NCI-H774 (cell line): ENCODE data around the gene KLK12.

Experiments
- DNase-seq: peaks from one replicate; lab custom pipeline; 2025; lab: John Stamatoyannopoulos, UW

Gene KLK12

DNA sequence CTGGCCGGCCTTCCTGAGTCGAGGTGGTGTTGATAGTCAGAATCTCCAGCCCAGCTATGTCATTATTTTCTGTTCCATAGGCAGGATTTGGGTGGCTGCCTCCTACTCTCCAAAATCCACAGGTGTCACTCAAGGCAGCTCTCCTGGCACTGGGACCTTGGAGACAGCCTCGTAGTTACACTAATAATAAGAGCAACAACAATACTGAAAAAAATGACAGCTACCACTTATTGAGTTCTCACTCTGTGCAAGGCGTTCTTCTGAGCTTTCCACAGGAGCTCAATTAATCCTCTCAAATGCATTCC lies 12.2 kb upstream of the KLK12 start:
- no peak for DNase-seq

DNA sequence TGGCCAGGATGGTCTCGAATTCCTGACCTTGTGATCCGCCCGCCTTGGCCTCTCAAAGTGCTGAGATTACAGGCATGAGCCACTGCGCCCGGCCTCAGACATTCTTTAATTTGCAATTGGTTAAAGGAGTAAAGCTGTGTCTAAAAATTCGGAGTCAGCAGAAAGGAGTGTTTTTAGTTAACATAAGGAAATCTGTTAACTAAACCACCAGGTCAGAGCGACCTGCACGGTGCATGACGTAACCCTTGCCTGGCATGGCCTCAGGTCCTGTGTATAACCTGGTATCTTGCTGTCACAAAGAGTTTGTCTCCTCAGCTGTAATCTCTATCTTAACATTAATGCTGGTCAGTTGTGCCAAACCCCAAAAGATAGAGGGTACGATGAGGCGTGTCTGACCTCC lies 9.5 kb upstream of the KLK12 start:
- no peak for DNase-seq

DNA sequence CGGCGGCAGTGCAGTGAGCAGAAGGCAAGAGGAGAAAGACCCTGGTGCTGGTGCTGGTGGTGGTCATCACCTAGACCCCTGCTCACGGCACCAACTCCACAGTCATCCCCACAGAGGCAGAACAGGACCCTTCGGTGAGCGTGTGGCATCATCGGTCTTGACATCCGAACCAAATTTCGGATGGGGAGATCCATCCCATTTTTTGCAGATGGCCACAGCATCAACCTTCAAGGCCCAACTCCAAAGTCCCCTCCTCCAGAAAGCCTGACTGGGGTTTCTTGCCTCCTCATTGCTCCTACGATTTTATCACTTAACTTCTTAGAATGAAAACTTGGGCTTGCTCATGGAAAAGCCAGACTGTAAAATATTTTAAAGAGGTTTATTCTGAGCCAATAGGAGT lies 8.7 kb upstream of the KLK12 start:
- DNase-seq = no peak

DNA sequence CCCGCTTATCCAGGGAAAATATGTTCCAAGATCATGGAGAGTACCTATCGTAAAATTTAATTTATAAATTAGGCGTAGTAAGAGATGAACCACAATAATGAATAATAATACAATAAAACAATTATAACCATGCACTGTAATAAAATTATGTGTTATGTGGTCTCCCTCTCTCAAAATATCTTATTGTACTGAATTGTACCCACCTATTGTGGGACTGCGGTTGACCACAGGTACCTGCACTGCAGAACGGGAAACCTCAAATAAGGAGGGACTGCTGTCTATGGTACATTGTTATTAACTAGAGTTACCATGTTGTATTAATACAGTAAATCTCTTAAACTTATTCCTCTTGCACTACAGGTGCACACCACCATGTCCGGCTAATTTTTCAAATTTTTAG lies 5.3 kb upstream of the KLK12 start:
- DNase-seq = no peak

DNA sequence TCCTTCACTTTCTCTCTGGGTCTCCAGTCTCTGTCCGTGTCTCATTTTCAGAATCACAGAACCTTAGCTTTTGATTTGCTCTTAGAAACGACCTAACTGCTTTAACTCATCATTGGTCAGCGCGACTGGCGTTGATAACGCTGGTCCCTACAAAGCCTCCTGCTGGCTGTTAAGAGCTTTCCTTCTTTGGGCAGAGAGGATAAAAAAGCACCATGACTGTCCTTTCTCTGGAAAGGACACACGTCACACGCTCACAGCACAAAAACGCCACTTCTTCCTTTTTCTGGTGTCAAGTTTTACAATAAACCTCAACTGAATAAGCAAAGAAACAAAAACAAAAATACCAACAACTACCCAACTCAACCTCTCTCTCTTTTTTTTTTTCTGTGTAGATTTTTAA lies 1.7 kb upstream of the KLK12 start:
- no peak for DNase-seq

DNA sequence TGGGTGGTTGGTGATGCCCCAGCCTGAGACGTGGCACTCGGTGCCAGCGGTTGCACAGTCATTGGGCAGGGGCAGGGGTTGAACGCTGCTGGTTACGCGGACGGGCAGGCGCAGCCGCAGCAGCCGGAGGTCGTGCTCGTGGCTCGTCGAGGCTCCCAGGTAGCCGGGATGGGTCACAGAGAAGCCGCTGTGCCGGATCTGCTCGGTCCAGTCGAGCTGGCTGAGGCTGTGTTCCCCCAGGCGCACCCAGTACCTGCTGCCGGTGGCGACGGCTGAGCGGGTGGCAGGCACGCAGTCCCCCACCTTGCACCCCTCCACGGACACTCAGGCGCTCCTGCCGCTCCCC lies 2.9 kb downstream of the KLK12 start:
- no peak for DNase-seq

DNA sequence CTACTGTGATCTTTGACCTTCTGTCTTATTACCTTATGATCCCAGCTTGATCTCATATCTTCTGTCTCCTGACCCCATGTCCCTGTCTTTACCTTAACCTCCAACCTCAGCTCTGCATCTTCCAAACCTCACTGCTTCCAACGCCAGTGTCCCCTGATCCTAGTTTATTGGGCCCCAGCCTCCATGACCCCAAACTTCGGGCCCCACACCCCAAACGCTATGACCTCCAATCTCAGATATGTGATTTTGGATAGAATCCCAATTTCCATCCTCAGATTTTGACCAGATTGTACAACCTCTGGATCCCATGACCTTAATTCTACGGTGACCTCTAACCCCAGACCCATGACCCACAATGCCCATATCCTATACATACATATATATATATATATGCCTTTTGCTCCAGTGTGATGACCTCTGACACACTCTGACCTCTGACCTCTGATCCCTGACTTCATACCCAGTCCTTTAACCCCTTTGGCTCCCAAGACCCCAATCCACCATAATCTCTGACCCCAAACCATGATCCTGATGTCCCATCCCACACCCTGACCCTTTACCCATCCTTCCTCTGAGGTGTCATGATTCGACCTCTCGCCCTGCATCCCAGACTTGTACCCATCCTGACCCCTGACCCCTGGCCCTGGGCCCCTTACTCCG lies 3.5 kb downstream of the KLK12 start:
- DNase-seq = no peak

DNA sequence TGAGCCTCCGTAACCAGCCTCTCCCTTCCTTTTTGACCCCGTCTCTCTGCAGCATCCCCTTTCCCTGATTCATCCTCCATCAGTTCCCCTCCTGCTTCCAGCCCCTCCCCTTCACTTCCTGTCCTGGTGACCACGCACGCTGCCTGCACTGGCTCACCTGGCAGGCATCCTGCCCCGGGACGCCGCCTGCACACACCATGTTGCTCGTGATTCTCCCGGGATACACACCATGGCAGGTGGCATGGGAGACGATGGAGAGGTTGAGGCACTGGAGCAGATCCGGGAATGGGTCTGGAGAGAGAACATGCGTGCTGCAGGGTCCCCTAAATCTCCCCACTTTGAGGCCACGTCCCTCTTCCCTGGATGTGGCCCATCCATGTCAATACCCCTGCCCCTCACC lies 4.2 kb downstream of the KLK12 start:
- no peak for DNase-seq

DNA sequence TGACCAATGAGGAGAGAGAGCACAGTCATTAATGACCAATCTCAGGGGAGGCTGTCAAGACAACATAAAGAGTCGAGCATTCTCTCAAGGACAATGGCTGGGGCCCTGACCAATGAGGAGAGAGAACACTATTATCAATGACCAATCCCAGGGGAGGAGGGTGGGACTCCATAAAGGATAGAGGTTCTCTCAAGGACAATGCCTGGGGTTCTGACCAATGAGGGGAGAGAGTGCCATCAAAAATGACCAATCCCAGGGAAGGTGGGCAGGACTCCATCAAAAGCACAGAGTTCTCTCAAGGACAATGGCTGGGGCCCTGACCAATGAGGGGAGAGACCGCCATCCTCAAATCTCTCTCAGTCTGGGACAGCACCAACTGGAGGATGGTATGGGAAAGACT lies 5.1 kb downstream of the KLK12 start:
- DNase-seq = no peak

DNA sequence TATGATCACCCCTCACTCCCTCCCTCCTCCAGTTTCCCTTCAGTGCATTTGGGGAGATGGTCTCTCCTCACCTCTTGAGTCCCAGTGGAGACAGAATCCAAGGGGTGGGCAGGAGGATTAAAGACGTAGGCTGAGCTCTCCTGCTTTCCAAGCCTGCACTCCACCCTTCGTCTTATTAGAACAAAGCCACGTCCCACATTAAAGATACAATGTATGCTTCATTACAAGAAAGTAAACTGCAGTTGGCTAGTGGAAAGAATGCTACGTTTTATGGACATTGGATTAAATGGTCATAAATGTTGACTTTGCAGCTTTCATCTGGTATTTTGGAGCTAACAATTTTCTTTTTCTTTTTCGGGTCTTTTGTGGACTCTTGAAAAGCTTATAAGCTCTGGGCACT lies 6.9 kb downstream of the KLK12 start:
- no peak for DNase-seq

DNA sequence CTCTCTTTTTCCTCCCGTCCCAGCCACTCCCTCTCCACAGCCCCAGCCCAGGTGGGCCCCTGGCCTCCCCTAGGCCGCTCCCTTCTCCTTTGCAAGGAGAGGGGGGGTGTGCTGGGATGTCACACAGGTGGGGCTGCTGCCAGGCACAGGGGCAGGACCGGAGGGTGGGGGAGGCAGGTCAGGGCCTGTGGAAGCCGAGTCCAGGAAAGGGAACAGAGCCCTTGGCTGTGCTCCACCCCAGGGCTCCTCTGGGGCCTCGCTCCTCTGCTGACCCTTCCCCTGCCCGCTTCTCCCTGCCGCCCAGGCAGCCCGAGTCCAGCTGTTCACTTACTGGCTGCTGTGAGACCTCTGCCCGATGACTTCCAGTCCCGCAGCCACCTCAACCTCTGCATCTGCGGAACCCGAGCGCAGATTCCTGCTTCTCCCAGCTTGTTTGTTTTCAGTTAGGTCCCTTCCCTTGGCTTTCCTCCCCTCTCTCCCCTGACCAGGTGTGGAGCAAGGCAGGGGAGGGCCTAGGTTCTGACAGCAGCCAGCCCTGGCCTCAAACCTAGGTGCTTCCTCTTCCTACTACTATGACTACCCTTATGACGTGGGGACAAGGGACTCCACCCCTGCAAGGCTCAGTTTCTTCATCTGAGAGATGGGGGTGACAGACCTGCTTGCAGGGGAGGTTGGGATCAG lies 7.5 kb downstream of the KLK12 start:
- DNase-seq = no peak

DNA sequence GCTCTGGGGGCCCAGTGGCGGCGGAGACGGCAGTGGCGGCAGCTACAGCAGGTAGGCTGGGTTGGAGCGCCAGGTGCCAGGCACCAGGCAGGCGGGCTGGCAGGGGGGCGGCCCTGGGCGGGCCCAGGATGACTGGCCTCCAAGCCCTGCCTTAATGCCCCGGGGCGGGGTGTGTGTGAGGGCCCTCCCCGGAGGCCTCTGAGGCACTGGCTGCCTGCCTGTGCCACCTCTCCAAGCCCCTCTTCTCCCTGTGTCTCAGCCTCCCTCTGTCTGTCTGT lies 8.3 kb downstream of the KLK12 start, which contains the start of gene KLK11:
KLK11 (minus strand) TSS at position 63 of the 278 bp plus-strand sequence. CDS start 985 bp downstream, outside the sequence.
- peak; percentile 27 for DNase-seq

DNA sequence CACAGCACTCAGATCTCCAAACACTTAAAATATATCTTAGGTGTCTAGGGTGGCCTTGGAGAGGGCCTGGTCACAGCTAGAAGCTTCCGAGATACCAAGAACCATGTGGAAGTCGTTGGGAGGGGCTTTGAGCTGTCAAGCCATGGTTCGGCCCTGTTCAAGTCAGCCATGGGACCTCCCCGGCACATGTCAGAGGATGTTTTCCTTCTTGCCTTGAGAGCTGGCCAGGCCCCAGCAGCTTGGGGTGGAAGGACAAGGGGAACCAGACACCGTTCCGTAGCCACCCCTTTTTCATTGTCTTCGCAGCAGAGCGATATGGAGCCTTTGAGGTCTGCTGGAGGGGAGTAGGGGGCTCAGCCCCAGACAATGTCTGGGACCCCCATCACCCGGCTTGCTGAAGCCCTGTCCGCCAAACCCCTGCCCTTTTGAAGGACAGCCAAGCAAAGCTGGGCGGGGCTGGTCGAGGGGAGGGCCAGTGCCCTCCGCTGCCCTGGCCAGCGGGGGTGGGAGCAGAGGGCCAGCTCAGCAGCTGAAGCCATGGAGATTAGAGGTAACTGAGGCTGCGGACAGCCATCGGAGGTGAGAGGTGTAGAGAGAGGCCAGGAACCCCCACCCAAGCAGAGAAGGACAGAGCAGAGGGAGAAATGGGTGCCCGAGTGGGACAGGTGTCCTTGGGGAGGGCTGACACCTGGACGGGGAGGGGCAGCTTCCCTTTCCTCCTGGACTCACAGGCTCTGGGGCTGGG lies 8.8 kb downstream of the KLK12 start:
- no peak for DNase-seq

DNA sequence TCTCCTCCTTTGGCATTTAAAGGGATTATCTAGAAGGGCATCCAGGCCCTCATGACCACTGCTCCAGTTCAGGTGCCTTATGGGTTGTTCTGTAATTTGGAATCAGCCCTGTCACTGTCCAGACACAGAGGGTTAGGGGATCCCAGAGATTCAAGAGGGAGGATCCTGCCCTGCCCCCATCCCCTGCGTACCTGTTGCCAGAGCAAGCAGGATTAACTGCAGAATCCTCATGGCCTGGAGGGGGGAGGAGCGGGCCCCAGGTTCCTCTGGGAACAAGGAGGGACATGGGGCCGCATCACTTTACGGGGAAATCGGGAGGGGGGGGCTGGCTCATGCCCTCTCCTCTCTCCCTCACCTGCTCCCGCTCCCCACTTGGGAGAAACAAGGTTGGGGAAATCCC lies 9.4 kb downstream of the KLK12 start:
- no peak for DNase-seq

DNA sequence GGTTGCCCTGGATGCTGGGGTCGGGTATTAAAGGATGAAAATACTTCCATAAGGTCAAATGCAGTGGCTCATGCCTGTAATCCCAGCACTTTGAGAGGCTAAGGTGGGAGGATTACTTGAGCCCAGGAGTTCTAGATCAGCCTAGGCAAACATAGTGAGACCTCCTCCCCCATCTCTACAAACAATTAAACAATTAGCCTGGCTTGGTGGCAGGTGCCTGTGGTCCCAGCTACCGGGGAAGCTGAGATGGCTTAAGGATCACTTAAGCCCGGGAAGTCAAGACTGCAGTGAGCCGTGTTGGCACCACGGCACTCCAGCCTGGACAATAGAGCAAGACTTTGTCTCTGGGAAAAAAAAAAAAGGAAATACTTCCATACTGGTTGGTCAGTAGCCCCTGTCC lies 9.9 kb downstream of the KLK12 start:
- peak; percentile 3 for DNase-seq

DNA sequence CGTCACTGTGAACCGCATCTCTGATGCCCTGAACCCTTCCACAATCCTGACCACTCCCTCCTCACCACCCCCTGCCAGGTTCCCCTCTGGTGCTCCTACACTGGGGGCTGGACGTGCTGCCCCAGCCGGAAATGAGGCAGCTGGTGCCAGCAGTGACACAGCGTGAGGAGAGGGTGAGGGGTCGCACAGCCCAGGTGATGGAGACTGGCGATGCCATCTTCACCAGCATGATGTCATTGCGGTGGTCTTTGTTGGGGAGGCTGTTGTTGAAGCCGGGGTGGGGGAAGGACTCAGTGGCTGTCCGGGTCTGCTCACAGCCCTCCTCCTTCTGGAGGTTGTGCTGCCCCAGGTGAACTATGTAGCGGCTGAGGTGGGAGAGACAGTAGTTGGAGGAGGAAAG lies 10.9 kb downstream of the KLK12 start:
- DNase-seq = no peak

DNA sequence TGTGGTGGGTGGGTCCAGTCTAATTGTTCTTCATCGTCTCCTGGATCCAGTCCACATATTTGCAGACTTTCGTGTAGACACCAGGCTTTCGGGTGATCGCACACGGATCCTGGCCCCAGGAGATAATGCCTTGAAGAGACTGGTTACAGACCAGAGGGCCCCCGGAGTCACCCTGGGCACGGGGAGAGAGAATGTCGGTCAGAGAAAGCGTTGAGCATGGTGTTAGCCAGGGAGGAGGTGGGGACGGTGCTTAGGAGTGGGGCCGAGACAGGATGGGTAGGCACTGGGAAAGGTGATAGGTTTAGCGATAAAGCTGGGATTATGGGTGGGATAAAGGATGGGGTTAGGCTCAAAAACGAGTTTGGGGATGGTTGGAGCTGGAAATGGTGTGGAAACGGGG lies 12.3 kb downstream of the KLK12 start:
- no peak for DNase-seq

DNA sequence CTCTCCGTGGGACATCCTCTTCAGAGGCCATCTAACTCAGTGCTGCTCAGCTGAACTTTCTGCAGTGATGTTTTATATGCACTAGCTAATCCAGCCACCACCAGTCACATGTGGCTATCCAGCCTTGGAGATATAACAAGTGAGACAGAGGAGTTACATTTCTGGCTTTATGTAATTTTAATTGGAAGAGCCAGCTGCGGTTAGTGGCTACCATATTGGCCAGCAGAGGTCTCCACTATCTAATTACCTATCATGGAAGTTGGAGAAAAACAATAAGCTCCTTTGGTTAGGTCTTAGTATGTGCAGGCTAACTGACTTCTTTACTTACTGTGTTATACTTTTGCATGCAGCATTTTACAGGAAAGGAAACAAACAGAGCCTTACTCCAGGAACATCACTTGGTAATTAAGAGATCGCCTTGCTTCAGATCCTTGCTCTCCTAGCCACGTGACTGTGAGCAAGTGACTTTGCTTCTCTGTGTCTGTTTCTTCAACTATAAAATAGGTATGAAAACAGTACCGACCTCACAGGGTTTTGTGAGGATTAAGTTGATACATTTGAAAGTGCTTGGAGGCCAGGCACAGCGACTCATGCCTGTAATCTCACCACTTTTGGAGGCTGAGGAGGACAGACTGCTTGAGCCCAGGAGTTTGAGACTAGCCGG lies 13.7 kb downstream of the KLK12 start:
- peak; percentile 38 for DNase-seq

DNA sequence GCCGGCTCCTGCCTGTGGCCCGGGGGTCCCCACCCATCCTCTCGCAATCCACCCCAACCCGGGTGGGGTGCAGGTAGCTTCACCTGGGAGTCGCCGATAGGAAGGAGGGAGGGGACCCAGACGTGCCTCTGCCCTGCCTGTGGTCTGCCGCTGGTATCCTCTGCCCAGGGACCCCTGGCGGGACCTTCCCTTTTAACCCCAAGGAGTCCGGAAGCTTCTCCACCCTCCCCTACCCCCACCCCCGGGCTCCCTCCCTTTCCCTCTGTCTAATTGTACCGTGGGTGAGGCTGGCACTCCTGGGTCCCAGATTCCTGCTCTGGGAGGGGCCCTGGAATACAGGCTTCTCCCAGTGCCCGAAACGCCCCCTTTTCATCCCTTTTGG lies 15.3 kb downstream of the KLK12 start, which contains the start of gene KLK10:
KLK10 (minus strand) TSS at position 166 of the 382 bp plus-strand sequence. CDS start 579 bp downstream, outside the sequence.
- DNase-seq = no peak

DNA sequence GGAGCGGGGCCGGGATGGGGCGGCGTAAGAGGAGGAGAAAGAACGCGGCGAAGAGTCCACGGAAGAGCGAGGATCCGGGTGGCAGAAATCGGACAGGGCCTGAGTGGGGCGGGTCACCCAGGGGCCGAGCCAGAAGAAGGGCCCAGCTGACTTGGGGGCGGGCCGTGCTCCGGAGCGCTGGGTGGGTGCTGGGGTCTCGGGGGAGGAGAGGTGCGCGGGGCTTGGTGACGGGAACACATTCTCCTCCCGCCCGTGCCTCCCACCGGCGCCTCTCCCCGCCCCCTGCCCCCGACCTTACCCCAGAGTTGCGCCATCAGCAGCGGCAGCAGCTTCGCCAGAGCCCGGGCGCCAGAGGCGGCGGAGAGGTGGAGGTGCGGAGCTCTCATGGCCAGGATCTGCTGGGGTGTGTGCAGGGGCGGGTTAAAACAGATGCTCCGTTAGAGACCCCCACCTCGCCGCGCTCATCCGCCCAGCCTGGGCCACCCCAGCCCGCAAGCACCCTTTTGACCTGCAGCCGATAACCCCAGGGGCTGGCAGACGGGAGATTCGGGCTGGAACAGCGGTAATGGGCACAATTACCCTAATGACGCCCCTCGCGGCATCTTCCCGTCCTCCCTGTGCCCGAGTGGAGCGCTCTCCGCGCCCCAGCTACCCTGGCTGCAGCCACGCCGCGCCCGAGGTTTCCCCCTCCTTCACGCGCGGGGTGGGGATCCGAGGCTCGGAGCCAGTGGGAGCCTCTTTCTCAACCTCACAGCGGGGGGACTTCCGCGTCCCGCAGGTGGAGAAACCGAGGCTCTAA lies 15.9 kb downstream of the KLK12 start:
- DNase-seq = peak; percentile 11

DNA sequence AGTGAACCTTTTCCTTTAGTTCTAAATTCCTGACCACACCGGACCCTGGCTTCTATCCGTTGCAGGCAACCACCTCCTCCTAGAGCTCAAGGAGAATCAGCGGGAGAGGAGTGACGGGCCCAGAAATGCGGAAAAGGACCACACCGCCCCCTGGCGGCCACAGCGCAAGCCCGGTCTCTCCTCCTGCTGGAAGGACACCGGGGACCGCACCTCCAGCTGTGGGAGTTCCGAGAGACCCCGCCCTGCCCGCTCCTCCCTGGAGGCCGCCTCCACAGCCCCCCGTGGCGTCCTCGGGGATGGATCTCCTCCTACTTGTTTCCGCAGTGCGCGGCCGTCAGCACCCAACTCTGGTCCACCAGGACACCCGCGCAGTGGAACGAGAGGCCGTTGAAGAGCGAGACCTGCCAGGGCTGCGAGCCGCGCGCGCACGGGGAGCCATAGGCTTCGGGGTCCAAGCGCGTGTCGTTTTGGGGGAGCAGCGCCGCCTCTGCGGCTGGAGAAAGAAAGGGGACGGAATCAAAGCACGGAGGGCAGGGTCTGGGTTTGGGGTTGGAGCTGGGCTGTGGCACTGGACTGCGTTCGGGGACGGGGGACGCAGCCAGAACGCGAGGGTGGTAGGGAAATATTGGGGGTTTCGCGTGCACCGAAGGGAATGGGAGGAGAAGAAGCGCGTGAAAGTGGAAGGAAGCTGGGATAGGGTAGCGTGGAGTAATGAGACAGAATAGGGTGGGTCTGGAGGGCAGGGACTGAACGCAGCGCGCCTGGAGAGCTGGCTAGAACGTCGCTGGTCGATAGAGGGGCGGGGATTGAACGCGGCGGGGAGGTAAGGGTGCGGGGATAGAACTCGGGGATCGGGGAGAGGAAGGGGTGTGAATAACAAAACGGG lies 17.8 kb downstream of the KLK12 start:
- DNase-seq = peak; percentile 64
